Left ventricle myocardium inferior (tissue), 1 donor: ENCODE results near the gene SLC44A3. TPM values are rescaled to one million over a fixed set of nuclear protein-coding genes. Genes with fewer than 3 reads are reported as not detected.
A peak's percentile ranks its signal among the peaks of the same experiment; 100 is the strongest.

Experiments
- DNase-seq: peaks from one replicate; pipeline ENCODE4 v3.0.0-alpha.2; 2020
- H3K27ac ChIP-seq: fragments of 200-600 bp; replicated peaks from 2 replicates; pipeline ENCODE4 v1.8.0; 2021
- H3K27me3 ChIP-seq: fragments of 200-600 bp; 2 replicates; pipeline ENCODE4 v1.8.0; 2021; ENCODE audit warnings: low read depth
- H3K36me3 ChIP-seq: fragments of 200-600 bp; 2 replicates; pipeline ENCODE4 v1.8.0; 2021
- H3K4me1 ChIP-seq: fragments of 200-600 bp; 2 replicates; pipeline ENCODE4 v1.8.0; 2021
- H3K4me3 ChIP-seq: fragments of 200-600 bp; 2 replicates; pipeline ENCODE4 v1.8.0; 2021; ENCODE audit warnings: mild to moderate bottlenecking, moderate library complexity
- H3K9me3 ChIP-seq: fragments of 200-600 bp; replicated peaks from 2 replicates; pipeline ENCODE4 v1.8.0; 2021
- CTCF ChIP-seq: fragments of 200-600 bp; IDR thresholded peaks from 2 replicates; pipeline ENCODE4 v1.8.0; 2021; ENCODE audit warnings: antibody characterized with exemption, mild to moderate bottlenecking, borderline replicate concordance
- intact Hi-C: fragments of 100-400 bp; cut with micrococcal nuclease; formaldehyde crosslinking; loops from one replicate; pipeline ENCODE4 v1.11.0; 2022
- total RNA-seq: library from RNA; stranded (reverse); fragmentation: NEBNext Ultra II Directional; extraction: Animal tissue kit (Norgen Biotek cat#: 25700); gene quantifications from one replicate; pipeline ENCODE4 v1.2.1, GENCODE V29; 2021
- donor health status: DM: no; HTN: yes; CAD: no; lungs with severe emphysema.

Gene SLC44A3
- total RNA-seq, 1 donor from 2014 or later = 5.9 TPM

GRCh38 chr1:94871031-94871430 is 50.9 kb downstream of the SLC44A3 start:
- Histone ChIP-seq H3K4me1 (peaks cover 23% of the 10 kb centered on the region), H3K27me3 (no peaks in the 10 kb centered on the region), H3K9me3 (no peaks in the 10 kb centered on the region), H3K27ac (no peak overlapping the region), H3K4me3 (no peak overlapping the region), H3K36me3 (no peaks in the 10 kb centered on the region)
- no peak for TF ChIP-seq CTCF
- intact Hi-C loops = no loop called here
- DNase-seq = no peak

- Histone ChIP-seq H3K9me3 (no peaks in the 10 kb centered on the region), H3K27me3 (no peaks in the 10 kb centered on the region), H3K36me3 (no peaks in the 10 kb centered on the region), H3K27ac (peak overlapping the region; percentile 51), H3K4me1 (peaks cover 17% of the 10 kb centered on the region), H3K4me3 (no peak overlapping the region)
- intact Hi-C loops = no loop called here
- no peak for TF ChIP-seq CTCF
- DNase-seq = no peak
These were observed 52.8 kb downstream of the SLC44A3 start for GRCh38 chr1:94872771-94873495.

- Histone ChIP-seq H3K9me3 (no peaks in the 10 kb centered on the region), H3K4me3 (no peak overlapping the region), H3K27me3 (no peaks in the 10 kb centered on the region), H3K4me1 (peaks cover 17% of the 10 kb centered on the region), H3K27ac (peak overlapping the region; percentile 51), H3K36me3 (no peaks in the 10 kb centered on the region)
- no peak for TF ChIP-seq CTCF
- intact Hi-C loops = no loop called here
- no peak for DNase-seq
These were observed 53.6 kb downstream of the SLC44A3 start for GRCh38 chr1:94873520-94874351.

GRCh38 chr1:94874423-94874822 is 54.3 kb downstream of the SLC44A3 start:
- Histone ChIP-seq H3K27ac (peak overlapping the region; percentile 51), H3K9me3 (no peaks in the 10 kb centered on the region), H3K36me3 (no peaks in the 10 kb centered on the region), H3K4me3 (no peak overlapping the region), H3K4me1 (peaks cover 17% of the 10 kb centered on the region), H3K27me3 (no peaks in the 10 kb centered on the region)
- intact Hi-C loops = no loop called here
- no peak for DNase-seq
- no peak for TF ChIP-seq CTCF

- Histone ChIP-seq H3K27ac (no peak overlapping the region), H3K36me3 (no peaks in the 10 kb centered on the region), H3K27me3 (no peaks in the 10 kb centered on the region), H3K9me3 (no peaks in the 10 kb centered on the region), H3K4me3 (no peak overlapping the region), H3K4me1 (peaks cover 17% of the 10 kb centered on the region)
- intact Hi-C loops = no loop called here
- DNase-seq = no peak
- no peak for TF ChIP-seq CTCF
These were observed 55.6 kb downstream of the SLC44A3 start for GRCh38 chr1:94875794-94876193.
